ENCODE measurements around the gene NKTR.

DNA sequence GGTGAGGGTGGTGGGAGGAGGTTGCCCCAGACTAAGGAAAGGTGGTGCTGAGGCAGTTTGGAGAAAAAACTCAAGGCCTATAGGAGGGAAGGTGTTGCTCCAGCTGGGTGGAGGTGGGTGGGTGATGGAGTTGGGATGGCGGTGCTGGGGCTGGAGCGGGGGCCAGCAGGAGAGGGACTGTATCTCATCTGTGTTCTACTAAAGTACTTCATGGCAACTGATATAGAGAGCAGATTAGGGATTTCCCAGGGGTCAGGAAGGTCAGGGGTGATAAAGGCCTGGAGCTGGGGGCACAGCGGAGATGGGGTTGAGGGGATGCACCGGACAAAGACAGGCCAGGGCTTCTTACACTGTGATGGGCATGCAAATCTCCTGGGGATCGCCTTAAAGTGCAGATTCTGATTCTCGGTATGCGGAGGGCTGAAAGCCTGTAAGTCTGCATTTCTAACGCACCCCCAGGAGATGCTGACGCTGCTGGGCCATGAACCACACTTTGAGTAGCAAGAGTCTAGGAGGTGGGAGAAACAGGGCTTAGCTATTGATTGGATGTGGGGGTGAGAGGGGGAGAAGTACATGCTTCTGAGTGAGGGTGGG, 89.0 kb downstream of the NKTR start:
- no peak for TF ChIP-seq MYC (IDR thresholded peaks at IDR 0.05; ENCODE audit: low read depth, low read length)
- TF ChIP-seq, protein P1, sequence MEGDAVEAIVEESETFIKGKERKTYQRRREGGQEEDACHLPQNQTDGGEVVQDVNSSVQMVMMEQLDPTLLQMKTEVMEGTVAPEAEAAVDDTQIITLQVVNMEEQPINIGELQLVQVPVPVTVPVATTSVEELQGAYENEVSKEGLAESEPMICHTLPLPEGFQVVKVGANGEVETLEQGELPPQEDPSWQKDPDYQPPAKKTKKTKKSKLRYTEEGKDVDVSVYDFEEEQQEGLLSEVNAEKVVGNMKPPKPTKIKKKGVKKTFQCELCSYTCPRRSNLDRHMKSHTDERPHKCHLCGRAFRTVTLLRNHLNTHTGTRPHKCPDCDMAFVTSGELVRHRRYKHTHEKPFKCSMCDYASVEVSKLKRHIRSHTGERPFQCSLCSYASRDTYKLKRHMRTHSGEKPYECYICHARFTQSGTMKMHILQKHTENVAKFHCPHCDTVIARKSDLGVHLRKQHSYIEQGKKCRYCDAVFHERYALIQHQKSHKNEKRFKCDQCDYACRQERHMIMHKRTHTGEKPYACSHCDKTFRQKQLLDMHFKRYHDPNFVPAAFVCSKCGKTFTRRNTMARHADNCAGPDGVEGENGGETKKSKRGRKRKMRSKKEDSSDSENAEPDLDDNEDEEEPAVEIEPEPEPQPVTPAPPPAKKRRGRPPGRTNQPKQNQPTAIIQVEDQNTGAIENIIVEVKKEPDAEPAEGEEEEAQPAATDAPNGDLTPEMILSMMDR (IDR thresholded peaks at IDR 0.05; ENCODE audit: low read depth, low read length): no peak

Data from NB4 (cell line).